Astrocyte of the hippocampus (primary cell): ENCODE results near the gene SYNE1.
A peak's percentile ranks its signal among the peaks of the same experiment; 100 is the strongest.
"Not testable (repeated sequence)": the region's sequence is repeated elsewhere in the genome, so short reads cannot be mapped to it uniquely, and the experiment has no call there.

ENCODE experiments used
- DNase-seq: peaks from one replicate; pipeline ENCODE4 v3.0.0; 2011; ENCODE audit warnings: low read depth, low spot score

The SYNE1 gene

GRCh38 chr6:152423216-152424103, 213.7 kb downstream of the SYNE1 start:
- no peak for DNase-seq

- DNase-seq, result not testable (repeated sequence)
These were observed 215.7 kb downstream of the SYNE1 start for GRCh38 chr6:152421496-152421895.

- DNase-seq, result no peak
These were observed 216.5 kb downstream of the SYNE1 start for GRCh38 chr6:152420696-152421095.

GRCh38 chr6:152418551-152418950, 218.6 kb downstream of the SYNE1 start:
- no peak for DNase-seq

DNA sequence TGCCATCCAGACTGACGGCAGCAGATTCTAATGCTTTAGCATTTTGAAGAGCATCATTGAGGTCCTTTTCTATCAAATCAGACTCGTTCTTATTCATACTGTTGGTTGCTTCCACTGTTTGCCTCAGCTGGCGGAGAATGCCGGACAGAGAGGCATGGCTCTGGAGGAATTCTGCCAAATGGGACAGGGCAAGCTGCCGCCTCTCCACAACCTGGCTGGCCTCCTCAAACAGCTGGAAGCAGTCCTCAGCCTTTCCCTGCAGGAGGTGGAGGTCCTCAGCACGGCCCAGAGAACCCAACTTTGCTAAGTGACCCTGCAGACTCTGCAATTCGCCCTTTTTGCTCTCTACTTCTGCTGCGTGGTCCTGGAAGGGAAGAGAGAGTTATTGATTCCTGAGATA, 220.5 kb downstream of the SYNE1 start:
- DNase-seq, result no peak

DNA sequence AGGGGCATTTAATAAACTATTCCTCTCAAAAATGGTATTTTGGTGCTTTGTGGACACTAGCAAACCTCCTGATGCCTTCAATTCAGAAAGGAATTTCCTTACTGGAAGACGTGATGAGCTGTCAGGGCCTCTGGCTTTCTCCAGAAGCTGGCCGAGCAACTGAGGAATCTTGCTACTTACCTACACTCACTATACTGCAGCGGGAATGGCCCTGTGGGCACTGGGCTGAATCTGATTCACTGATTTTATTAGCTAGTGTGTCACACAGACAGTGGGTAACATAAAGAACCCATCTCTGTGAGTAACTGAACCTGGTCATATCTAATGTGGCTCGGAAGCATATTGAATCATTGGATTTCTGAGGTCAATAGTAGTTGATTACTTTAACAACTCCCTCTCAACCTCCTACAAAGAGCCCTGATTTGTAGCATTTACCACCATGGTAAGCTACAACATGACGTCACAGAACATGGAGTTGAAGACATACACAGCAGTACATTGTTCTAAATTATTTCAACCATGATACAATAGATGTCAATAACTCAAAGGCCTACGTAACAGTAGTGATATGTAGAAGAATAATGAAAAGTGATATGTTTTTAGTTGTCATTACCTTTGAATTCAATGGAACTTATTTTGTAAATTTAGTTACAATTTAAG, 232.1 kb downstream of the SYNE1 start:
- no peak for DNase-seq

DNA sequence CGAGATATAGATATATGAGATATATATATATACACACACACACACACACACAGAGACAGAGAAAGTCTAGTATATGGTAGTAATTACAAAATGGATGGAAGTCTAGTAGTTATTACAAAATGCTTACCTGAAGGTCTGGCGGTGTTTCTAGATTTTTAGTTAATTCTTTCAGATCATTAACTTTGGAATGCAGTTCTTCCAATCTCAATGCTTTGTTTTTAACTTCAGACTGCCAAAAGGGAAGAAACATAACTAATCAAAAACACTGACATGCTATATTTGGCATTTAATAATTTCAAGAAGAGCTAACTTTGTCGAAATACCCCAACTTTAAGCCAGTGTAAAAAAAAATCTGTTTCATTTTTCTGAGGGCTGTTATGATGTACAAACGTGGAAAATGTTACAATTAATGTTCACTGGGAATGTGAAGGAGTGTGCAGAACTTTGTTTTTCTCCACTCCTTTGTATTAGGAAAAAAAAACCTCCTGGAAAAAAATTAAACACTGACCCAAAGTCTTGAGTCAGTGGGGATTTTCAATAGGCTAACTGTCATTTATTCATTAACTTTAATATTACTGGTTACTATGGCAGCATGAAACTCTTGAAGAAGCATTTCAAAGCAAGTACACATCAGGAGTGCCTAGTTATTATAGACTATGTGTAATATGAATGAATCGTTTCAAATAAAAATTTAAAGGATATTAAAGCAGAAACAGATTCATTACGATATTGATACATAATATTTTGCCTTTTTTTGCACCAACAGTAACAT, 232.9 kb downstream of the SYNE1 start:
- DNase-seq, result no peak

DNA sequence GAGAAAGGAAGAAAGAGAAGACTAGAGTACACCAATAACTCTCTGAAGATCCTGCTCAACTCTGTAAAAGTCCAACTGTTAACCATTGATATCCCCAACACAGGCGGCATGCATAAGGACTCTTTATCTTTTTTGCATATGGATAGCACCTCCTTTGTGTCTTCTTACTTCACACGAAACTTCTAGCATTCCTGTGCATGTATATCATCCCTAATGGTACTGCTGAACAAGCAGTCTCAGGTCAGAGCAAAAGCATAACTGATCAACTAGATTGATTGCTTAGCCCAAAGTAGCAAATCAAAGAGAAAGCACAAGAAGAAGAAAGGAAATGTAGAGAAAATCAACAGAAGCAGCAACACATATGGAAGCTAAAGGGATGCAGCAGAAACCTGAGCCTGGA, 234.4 kb downstream of the SYNE1 start:
- no peak for DNase-seq

- DNase-seq, result peak; percentile 75
These were observed 235.2 kb downstream of the SYNE1 start for GRCh38 chr6:152401978-152402377.

DNA sequence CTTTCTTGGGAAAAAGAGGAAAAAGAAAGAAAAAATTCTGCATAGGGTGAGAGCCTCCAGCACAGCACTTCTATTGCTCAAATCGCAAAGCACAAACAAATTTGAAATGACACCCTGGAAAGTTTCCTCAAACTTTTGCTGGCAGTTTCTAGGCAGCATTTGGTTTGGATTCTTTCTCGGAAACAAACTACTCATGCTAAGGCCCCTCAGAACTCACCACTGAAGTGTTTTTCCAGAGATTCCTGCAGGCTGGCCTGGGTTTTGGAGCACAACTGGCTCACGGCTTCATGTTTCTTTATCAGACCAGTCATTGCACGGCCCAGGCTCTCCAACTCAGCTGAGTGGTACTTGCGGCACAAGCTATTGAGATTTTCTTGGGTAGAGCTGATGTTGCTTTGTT, 237.8 kb downstream of the SYNE1 start:
- DNase-seq, result no peak

GRCh38 chr6:152398993-152399392, 238.2 kb downstream of the SYNE1 start:
- no peak for DNase-seq

GRCh38 chr6:152398316-152398715, 238.8 kb downstream of the SYNE1 start:
- DNase-seq, result no peak

DNA sequence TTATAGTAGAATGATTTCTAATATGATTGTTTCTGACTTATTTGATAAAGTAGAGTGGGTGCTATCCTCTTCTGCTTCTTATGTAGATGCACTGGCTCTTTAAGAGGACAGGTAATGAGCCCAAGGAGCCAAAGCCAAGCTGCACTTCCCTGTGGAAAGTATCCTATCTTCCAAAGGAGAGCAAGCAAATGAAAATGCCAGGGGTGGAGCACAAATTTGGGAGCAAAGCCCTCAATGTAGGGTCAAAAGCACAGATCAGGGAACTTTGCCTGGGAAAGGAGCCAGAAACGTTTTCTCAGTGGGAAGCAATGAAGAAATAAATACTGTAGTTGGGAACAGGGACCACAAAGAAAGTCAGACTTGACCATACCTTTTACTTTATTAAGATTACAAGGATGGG, 242.9 kb downstream of the SYNE1 start:
- no peak for DNase-seq

GRCh38 chr6:152391179-152391880, 245.8 kb downstream of the SYNE1 start:
- DNase-seq, result peak; percentile 42

DNA sequence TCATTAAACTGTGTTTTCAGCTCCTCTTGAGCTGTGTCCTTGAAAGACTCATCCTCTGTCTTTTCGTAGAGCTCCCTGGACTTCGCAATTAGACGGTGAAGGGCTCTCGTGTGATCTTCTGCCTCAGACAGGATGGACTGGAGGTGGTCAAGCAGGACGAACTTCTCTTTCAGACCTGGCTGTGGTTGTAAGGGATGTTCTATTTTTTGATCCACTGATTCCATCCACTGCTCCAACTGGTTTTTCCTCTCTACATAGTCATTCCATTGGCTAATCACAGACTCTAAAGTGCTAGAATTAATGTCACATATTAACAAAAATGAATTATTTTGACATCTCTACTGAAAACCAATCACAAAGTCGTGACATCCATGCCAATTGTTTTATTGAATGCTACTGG, 250.1 kb downstream of the SYNE1 start:
- DNase-seq, result no peak

- DNase-seq, result no peak
These were observed 251.0 kb downstream of the SYNE1 start for GRCh38 chr6:152386131-152386530.

DNA sequence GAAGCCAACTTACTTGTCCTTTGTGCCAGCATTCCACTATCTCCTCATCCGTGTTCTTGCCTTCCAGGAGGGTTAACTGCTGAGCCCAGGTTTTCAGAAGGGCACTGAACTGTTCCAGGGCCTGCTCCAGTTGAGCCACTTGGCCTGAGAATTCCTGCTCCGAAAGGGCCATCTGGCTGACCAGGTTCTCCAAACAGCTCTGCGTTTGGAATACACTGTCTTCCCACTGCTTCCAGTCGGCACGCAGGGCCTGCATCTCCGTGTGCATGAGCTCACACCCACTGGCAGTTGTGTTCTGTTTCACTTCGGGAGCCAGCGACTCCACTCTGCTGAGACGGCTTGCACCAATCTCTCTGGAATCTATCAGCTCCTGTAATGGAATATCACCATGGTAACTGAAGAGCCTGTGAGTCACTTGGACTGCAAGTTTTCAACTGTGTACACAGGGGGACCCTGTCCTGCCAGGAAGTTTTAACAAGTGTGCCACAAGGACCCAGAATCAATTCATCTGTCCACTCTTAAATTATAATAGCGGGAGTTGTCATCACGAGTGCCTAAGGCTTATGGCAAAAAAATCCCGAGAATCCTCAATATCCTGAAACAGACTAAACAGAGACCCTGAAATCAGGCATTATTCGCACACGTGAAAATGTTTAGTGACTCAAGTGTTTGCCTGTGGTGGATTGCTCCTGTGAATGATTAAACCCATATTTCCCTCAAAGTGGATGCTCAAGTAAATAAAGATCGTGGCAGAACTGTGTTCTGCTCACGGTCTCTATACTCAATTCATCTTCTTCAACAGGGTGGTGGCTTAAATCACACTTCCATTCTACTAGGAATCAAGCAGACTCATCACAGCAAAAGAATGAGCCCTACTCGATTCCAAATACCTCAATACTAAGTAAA, 255.9 kb downstream of the SYNE1 start:
- DNase-seq, result peak; percentile 96

DNA sequence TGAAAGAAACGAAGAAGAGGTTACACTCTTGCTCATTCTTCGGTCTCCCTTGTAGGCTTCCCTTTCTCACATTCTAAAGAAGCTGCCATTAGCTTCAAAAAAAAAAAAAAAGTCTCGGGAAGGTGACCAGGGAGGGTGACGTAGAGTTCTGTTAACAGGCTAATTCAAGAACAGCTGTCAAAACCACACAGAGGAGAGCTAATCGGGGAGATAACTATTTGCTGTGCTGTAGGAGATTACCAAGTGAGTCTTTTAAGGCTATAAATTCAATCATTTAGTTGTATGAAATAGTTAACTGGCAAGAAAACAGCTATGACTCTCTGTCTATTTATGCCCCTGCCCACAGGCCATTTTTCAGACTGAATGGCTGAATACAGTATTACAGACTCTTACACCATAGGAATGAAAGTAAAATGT, 256.8 kb downstream of the SYNE1 start:
- peak; percentile 88 for DNase-seq

- DNase-seq, result no peak
These were observed 257.7 kb downstream of the SYNE1 start for GRCh38 chr6:152379423-152379822.

DNA sequence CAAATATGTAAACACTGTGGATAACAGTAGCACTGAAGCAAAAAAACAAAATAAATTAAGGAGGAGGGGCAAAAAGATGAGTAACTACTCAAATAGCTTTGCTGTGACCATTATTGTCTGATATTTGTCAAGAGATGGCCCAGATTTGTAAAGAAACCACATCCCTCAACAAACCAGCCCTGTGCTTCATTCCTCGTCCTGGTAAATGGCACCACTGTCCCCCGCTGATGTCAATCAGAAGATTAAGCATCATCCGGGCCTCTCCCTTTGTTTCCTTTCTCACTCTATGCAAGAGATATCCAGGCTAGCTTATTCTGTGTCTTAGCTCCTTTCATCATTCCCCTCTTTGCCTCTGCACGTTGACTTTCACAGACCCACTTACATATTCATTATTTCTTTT, 259.0 kb downstream of the SYNE1 start:
- DNase-seq, result peak; percentile 37

DNA sequence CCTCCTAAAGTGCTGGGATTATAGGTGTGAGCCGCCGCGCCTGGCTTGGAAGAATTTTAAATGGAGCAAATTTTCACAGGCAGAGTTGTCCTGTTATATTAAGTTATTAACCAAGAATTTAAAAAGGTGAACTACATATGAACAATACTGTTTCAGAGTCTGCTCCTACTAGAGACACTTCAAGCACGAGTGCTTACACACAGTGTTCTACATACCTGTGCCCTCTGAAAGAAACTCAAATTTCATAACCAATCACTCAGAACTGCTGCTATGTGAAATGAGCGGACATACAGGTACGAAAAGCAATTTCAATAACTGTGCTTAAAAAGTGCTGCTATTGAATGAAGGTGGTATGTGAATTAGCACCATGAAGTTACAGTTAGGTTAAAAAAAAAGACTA, 262.0 kb downstream of the SYNE1 start:
- no peak for DNase-seq
